SK-N-SH (cell line): Measurements from ENCODE around the gene LHPP. TPM values are rescaled to one million over a fixed set of nuclear protein-coding genes. Genes with fewer than 3 reads are reported as not detected.
A peak's percentile ranks its signal among the peaks of the same experiment; 100 is the strongest.

Source experiments
- CTCF ChIA-PET: fragments of 300-600, 350-600 bp; formaldehyde crosslinking; extraction: SDS; loops from one replicate; lab custom pipeline; 2021; lab: Yijun Ruan, JAX
- POLR2A ChIA-PET: fragments of 350-600 bp; sonication (Branson Sonifier 250); formaldehyde crosslinking; extraction: SDS; loops from one replicate; lab custom pipeline; 2020; ENCODE audit warnings: antibody characterized with exemption, inconsistent platforms; lab: Yijun Ruan, JAX
- DNase-seq: peaks from one replicate; pipeline ENCODE4 v3.0.0; 2012
- H2AFZ ChIP-seq: fragments of 200-600 bp; sonication (generic); 2 replicates; pipeline ENCODE4 v1.8.1; 2016; ENCODE audit warnings: antibody characterized with exemption, mild to moderate bottlenecking, low read depth
- H3F3A ChIP-seq: fragments of 200-600 bp; sonication (generic); replicated peaks from 2 replicates; pipeline ENCODE3; 2016; ENCODE audit warnings: antibody characterized with exemption, mild to moderate bottlenecking; ENCODE audit not compliant: insufficient read depth
- H3K27ac ChIP-seq, 2 experiments: fragments of 200-500 bp in 1 of 2; fragments of 200-600 bp in 1 of 2; sonication (Bioruptor generic) in 1 of 2; sonication (generic), shearing (Covaris generic) in 1 of 2; 2 replicates each; pipeline versions ENCODE4 v1.5.1 to v1.6.1; 2014 to 2016; ENCODE audit warnings: low read depth in 2 of 2, inconsistent platforms in 1 of 2, low read length in 1 of 2, mild to moderate bottlenecking in 1 of 2, mixed read lengths in 1 of 2
- H3K27me3 ChIP-seq: fragments of 200-600 bp; sonication (generic), shearing (Covaris generic); 2 replicates; pipeline ENCODE4 v1.6.1; 2016; ENCODE audit warnings: mixed run types; ENCODE audit not compliant: insufficient read depth
- H3K36me3 ChIP-seq, 2 experiments: fragments of 200-500 bp in 1 of 2; fragments of 200-600 bp in 1 of 2; sonication (Bioruptor generic) in 1 of 2; sonication (generic) in 1 of 2; replicated peaks in 1 of 2; 2 replicates each; pipeline versions ENCODE3 to v1.5.1; 2014 to 2016; ENCODE audit warnings: low read length in 1 of 2, mild to moderate bottlenecking in 1 of 2; ENCODE audit not compliant: insufficient read depth in 2 of 2, control insufficient read depth in 1 of 2
- H3K4me1 ChIP-seq, 2 experiments: fragments of 200-500 bp in 1 of 2; fragments of 200-600 bp in 1 of 2; sonication (Bioruptor generic) in 1 of 2; sonication (generic), shearing (Covaris generic) in 1 of 2; 2 replicates each; pipeline versions ENCODE4 v1.5.1 to v1.6.1; 2014 to 2016; ENCODE audit warnings: low read depth in 1 of 2, low read length in 1 of 2, mixed run types in 1 of 2; ENCODE audit not compliant: insufficient read depth in 2 of 2, control insufficient read depth in 1 of 2
- H3K4me2 ChIP-seq: fragments of 200-600 bp; sonication (generic), shearing (Covaris generic); 2 replicates; pipeline ENCODE4 v1.6.1; 2017; ENCODE audit warnings: mixed run types
- H3K4me3 ChIP-seq, 2 experiments: fragments of 200-500 bp in 1 of 2; fragments of 200-600 bp in 1 of 2; sonication (Bioruptor generic) in 1 of 2; sonication (generic), shearing (Covaris generic) in 1 of 2; 2 replicates each; pipeline versions ENCODE4 v1.5.1 to v1.8.1; 2014 to 2016; ENCODE audit warnings: low read depth in 2 of 2, inconsistent platforms in 1 of 2, low read length in 1 of 2, mild to moderate bottlenecking in 1 of 2, mixed read lengths in 1 of 2, moderate library complexity in 1 of 2
- H3K79me2 ChIP-seq: fragments of 200-600 bp; sonication (generic); 2 replicates; pipeline ENCODE4 v1.8.1; 2017; ENCODE audit warnings: mild to moderate bottlenecking; ENCODE audit not compliant: insufficient read depth
- H3K9ac ChIP-seq: fragments of 200-600 bp; sonication (generic); 2 replicates; pipeline ENCODE4 v1.6.1; 2017; ENCODE audit warnings: mixed run types
- H3K9me2 ChIP-seq: fragments of 200-600 bp; sonication (generic); 2 replicates; pipeline ENCODE4 v1.6.1; 2017; ENCODE audit warnings: mixed run types
- H3K9me3 ChIP-seq: fragments of 200-600 bp; sonication (generic); 2 replicates; pipeline ENCODE4 v1.6.1; 2017; ENCODE audit warnings: mixed run types, mild to moderate bottlenecking, moderate library complexity
- H4K20me1 ChIP-seq: fragments of 200-600 bp; sonication (generic); 2 replicates; pipeline ENCODE4 v1.6.1; 2017; ENCODE audit warnings: mild to moderate bottlenecking, mixed run types; ENCODE audit not compliant: insufficient read depth
- CHD2 ChIP-seq: fragments of 150-350 bp; IDR thresholded peaks from 2 replicates; pipeline ENCODE4 v1.6.1; 2018; ENCODE audit warnings: low read length; ENCODE audit not compliant: partially characterized antibody
- CTCF ChIP-seq: fragments of 200-600 bp; sonication (generic); IDR thresholded peaks from 2 replicates; pipeline ENCODE4 v1.6.1; 2017; ENCODE audit warnings: antibody characterized with exemption, mild to moderate bottlenecking, moderate library complexity
- ELF1 ChIP-seq: IDR thresholded peaks from 2 replicates; pipeline ENCODE4 v1.4.0; 2012
- EP300 ChIP-seq, 2 experiments: IDR thresholded peaks; 2 replicates each; pipeline versions ENCODE4 v1.4.0 to v1.6.1; 2012; ENCODE audit warnings: borderline replicate concordance in 1 of 2, low read depth in 1 of 2, low read length in 1 of 2
- FOSL2 ChIP-seq: IDR thresholded peaks from 2 replicates; pipeline ENCODE4 v1.4.0; 2012; ENCODE audit warnings: low read depth, mild to moderate bottlenecking, moderate library complexity, borderline replicate concordance
- JUND ChIP-seq: IDR thresholded peaks from 2 replicates; pipeline ENCODE4 v1.4.0; 2012
- MAX ChIP-seq: IDR thresholded peaks from 2 replicates; pipeline ENCODE4 v1.4.0; 2012; ENCODE audit warnings: low read depth
- MXI1 ChIP-seq: IDR thresholded peaks from 2 replicates; pipeline ENCODE4 v1.6.1; 2012; ENCODE audit warnings: mild to moderate bottlenecking, low read depth, low read length, improper control_type of control experiment
- NFIC ChIP-seq: IDR thresholded peaks from 2 replicates; pipeline ENCODE4 v1.4.0; 2012; ENCODE audit warnings: borderline replicate concordance
- POLR2AphosphoS5 ChIP-seq: IDR thresholded peaks from 2 replicates; pipeline ENCODE4 v1.6.1; 2012; ENCODE audit warnings: low read depth, low read length
- RAD21 ChIP-seq: IDR thresholded peaks from 2 replicates; pipeline ENCODE4 v1.6.1; 2012; ENCODE audit warnings: mild to moderate bottlenecking, low read length
- RCOR1 ChIP-seq: fragments of 150-350 bp; IDR thresholded peaks from 2 replicates; pipeline ENCODE4 v1.6.1; 2017; ENCODE audit warnings: antibody characterized with exemption, low read length
- RXRA ChIP-seq: IDR thresholded peaks from 2 replicates; pipeline ENCODE4 v1.4.0; 2012; ENCODE audit warnings: low read depth, mild to moderate bottlenecking, borderline replicate concordance
- SIN3A ChIP-seq: IDR thresholded peaks from 2 replicates; pipeline ENCODE4 v1.6.1; 2012; ENCODE audit warnings: low read depth, mild to moderate bottlenecking, low read length, moderate library complexity, borderline replicate concordance
- SMC3 ChIP-seq: IDR thresholded peaks from 2 replicates; pipeline ENCODE4 v1.6.1; 2012; ENCODE audit warnings: low read depth, low read length, improper control_type of control experiment
- TAF1 ChIP-seq: IDR thresholded peaks from 2 replicates; pipeline ENCODE4 v1.6.1; 2012; ENCODE audit warnings: low read depth, mild to moderate bottlenecking, low read length, moderate library complexity, borderline replicate concordance
- TCF12 ChIP-seq: IDR thresholded peaks from 2 replicates; pipeline ENCODE4 v1.4.0; 2012
- TEAD4 ChIP-seq: IDR thresholded peaks from 2 replicates; pipeline ENCODE4 v1.4.0; 2012; ENCODE audit warnings: mild to moderate bottlenecking, borderline replicate concordance; ENCODE audit not compliant: insufficient read depth
- USF1 ChIP-seq: IDR thresholded peaks from 2 replicates; pipeline ENCODE4 v1.4.0; 2012; ENCODE audit warnings: low read depth, borderline replicate concordance
- WGBS: methylation state at CpG from one replicate; pipeline ENCODE4 v1.1.6; 2017; ENCODE audit warnings: low lambda C conversion rate; 5-methylcytosine and 5-hydroxymethylcytosine counted together
- polyA plus RNA-seq, 3 experiments: library from polyadenylated mRNA; depleted of rRNA; stranded (reverse); fragments of >200 nt; gene quantifications; 2 replicates each; pipeline ENCODE4 v1.2.3, GENCODE V29; 2012

Gene LHPP
- polyA plus RNA-seq, 1 of the 3 experiments (the other 2 are of a cell fraction) = 29.8 TPM

- no peaks in the 10 kb centered on the region for H3K9me3 ChIP-seq
- POLR2A ChIA-PET = interaction anchor here (1.7 kb wide), 1 partner anchor 22 kb away, joined by 10 read pairs; no protein-coding TSS in a partner anchor
- H3K27ac ChIP-seq = peak overlapping the region; percentile 46 to 97; a peak in 3 of 4 replicates
- no peak overlapping the region for H3K9ac ChIP-seq
- H2AFZ ChIP-seq = no peak overlapping the region
- H3F3A ChIP-seq = peaks cover 4% of the 10 kb centered on the region
- H3K4me1 ChIP-seq = peaks cover 24 to 96% of the 10 kb centered on the region in 2 experiments
- peaks cover 11% of the 10 kb centered on the region; the same call in 1 of the 2 replicates for H3K79me2 ChIP-seq
- no peak overlapping the region for H3K4me3 ChIP-seq
- H3K27me3 ChIP-seq = no peaks in the 10 kb centered on the region
- H3K9me2 ChIP-seq = no peaks in the 10 kb centered on the region
- H3K4me2 ChIP-seq = peak overlapping the region; percentile 53; the same call in 1 of the 2 replicates
- CTCF ChIA-PET = interaction anchor here (0.5 to 3.6 kb wide), 19 partner anchors 11 to 925 kb away, joined by 3 to 36 read pairs (median 4); no protein-coding TSS in a partner anchor
- 38% methylated on average over 7 of the region's 9 CpGs for WGBS
- DNase-seq = peak; percentile 94
- peak in 1 of 2 experiments; percentile 66; a peak in 2 of 4 replicates for TF ChIP-seq EP300 (IDR thresholded peaks at IDR 0.05; ENCODE audit: borderline replicate concordance in 1 of 2, low read depth in 1 of 2, low read length in 1 of 2)
- no peak for TF ChIP-seq JUND
- peak; percentile 20; the same call in 1 of the 2 replicates for TF ChIP-seq SMC3
- no peak for TF ChIP-seq TAF1
- TF ChIP-seq ELF1 = no peak
- TF ChIP-seq SIN3A = no peak
- peak; percentile 87 for TF ChIP-seq CHD2
- TF ChIP-seq MXI1 = peak; percentile 69; the same call in 1 of the 2 replicates
- no peak for TF ChIP-seq RXRA
- TF ChIP-seq TEAD4 = no peak
- TF ChIP-seq USF1 = no peak
- peak; percentile 79; the same call in 1 of the 2 replicates for TF ChIP-seq RCOR1
- TF ChIP-seq NFIC = peak; percentile 81
- TF ChIP-seq CTCF = no peak
- no peak for TF ChIP-seq POLR2AphosphoS5
- TF ChIP-seq MAX = no peak
- TF ChIP-seq RAD21 = peak; percentile 46
- TF ChIP-seq TCF12 = peak; percentile 53; the same call in 1 of the 2 replicates
- no peak for TF ChIP-seq FOSL2
- H3K36me3 ChIP-seq = no peaks in the 10 kb centered on the region
- H4K20me1 ChIP-seq = no peaks in the 10 kb centered on the region
These were observed 187.1 kb downstream of the LHPP start for GRCh38 chr10:124648738-124649137.
